ENCODE data around the gene TRIM23.

TRIM23 gene

GRCh38 chr5:65555287-65555686, 68.8 kb downstream of the TRIM23 start:
- no peak overlapping the region for H3K27ac ChIP-seq (ENCODE audit: insufficient read depth in 1 of 2, low read depth in 1 of 2, low read length in 2 of 2, poor library complexity in 1 of 2, severe bottlenecking in 2 of 2)
- H3K4me3 ChIP-seq (ENCODE audit: control insufficient read depth in 1 of 7, extremely low read depth in 1 of 7, insufficient read depth in 4 of 7, low read depth in 2 of 7, low read length in 6 of 7) = no peak overlapping the region
- no peak for DNase-seq
- CTCF ChIA-PET = no interaction called here
- H3K4me1 ChIP-seq (ENCODE audit: control extremely low read depth in 1 of 4, control insufficient read depth in 4 of 4, insufficient read depth in 4 of 4, low read length in 3 of 4) = no peaks in the 10 kb centered on the region
- H3K36me3 ChIP-seq (ENCODE audit: control insufficient read depth in 4 of 4, insufficient read depth in 4 of 4, low read length in 3 of 4) = peaks cover 13 to 47% (median 20%) of the 10 kb centered on the region in 4 experiments
- no peaks in the 10 kb centered on the region for H3K27me3 ChIP-seq (replicated peaks in 2 of 5; ENCODE audit: control insufficient read depth in 4 of 5, insufficient read depth in 5 of 5, low read length in 4 of 5)
- H3K9me3 ChIP-seq (ENCODE audit: control extremely low read depth in 1 of 5, control insufficient read depth in 4 of 5, insufficient read depth in 2 of 5, low read depth in 1 of 5, low read length in 4 of 5) = no peaks in the 10 kb centered on the region
- POLR2A ChIA-PET = no interaction called here

DNA sequence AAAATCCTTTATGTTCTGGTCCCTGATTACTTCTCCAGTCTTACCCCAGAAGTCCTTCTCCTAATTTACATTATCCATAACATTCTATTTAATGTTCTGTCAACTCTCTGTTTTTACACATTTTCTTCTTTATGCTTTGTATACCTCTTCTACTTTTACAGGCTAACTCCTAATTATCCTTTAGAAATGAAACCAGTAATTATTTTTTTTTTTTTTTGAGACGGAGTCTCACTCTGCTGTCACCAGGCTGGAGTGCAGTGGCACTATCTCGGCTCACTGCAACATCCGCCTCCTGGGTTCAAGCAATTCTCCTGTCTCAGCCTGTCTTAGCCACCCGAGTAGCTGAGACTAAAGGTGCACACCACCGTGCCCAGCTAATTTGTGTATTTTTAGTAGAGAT, 70.2 kb downstream of the TRIM23 start:
- 100% methylated on average over 4 of the region's 5 CpGs for WGBS (ENCODE audit: insufficient coverage)
- Histone ChIP-seq H3K4me3 (ENCODE audit: control insufficient read depth in 1 of 7, extremely low read depth in 1 of 7, insufficient read depth in 4 of 7, low read depth in 2 of 7, low read length in 6 of 7) (no peak overlapping the region), H3K4me1 (ENCODE audit: control extremely low read depth in 1 of 4, control insufficient read depth in 4 of 4, insufficient read depth in 4 of 4, low read length in 3 of 4) (no peaks in the 10 kb centered on the region), H3K9me3 (ENCODE audit: control extremely low read depth in 1 of 5, control insufficient read depth in 4 of 5, insufficient read depth in 2 of 5, low read depth in 1 of 5, low read length in 4 of 5) (peaks cover 0 to 1% (median 0%) of the 10 kb centered on the region in 5 experiments), H3K27ac (ENCODE audit: insufficient read depth in 1 of 2, low read depth in 1 of 2, low read length in 2 of 2, poor library complexity in 1 of 2, severe bottlenecking in 2 of 2) (no peak overlapping the region), H3K36me3 (ENCODE audit: control insufficient read depth in 4 of 4, insufficient read depth in 4 of 4, low read length in 3 of 4) (peaks cover 23 to 58% (median 30%) of the 10 kb centered on the region in 4 experiments), H3K27me3 (replicated peaks in 2 of 5; ENCODE audit: control insufficient read depth in 4 of 5, insufficient read depth in 5 of 5, low read length in 4 of 5) (no peaks in the 10 kb centered on the region)
- ChIA-PET CTCF (no interaction called here), POLR2A (no interaction called here)
- no peak for DNase-seq

DNA sequence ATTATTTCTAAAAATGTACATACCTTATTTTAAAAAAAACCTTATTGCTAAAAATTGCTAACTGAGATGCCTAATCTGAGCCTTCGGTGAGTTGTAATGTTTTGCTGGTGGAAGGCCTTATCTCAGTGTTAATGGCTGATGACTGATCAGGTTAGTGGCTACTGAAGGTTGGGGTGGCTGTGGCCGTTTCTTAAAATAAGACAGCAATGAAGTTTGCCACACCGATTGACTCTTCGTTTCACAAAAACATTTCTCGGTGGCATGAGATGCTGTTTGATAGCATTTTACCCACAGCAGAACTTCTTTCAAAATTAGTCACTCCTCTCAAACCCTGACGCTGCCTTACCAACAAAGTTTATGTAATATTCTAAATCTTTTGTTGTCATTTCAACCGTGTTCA, 75.9 kb downstream of the TRIM23 start:
- CTCF ChIA-PET = no interaction called here

GRCh38 chr5:65546141-65546540, 78.0 kb downstream of the TRIM23 start:
- H3K4me1 ChIP-seq (ENCODE audit: control extremely low read depth in 1 of 4, control insufficient read depth in 4 of 4, insufficient read depth in 4 of 4, low read length in 3 of 4) = no peaks in the 10 kb centered on the region
- ChIA-PET CTCF (no interaction called here), POLR2A (no interaction called here)
- H3K9me3 ChIP-seq (ENCODE audit: control extremely low read depth in 1 of 5, control insufficient read depth in 4 of 5, insufficient read depth in 2 of 5, low read depth in 1 of 5, low read length in 4 of 5) = peaks cover 0 to 1% (median 0%) of the 10 kb centered on the region in 5 experiments
- H3K36me3 ChIP-seq (ENCODE audit: control insufficient read depth in 4 of 4, insufficient read depth in 4 of 4, low read length in 3 of 4) = peaks cover 18 to 51% (median 34%) of the 10 kb centered on the region in 4 experiments
- H3K27ac ChIP-seq (ENCODE audit: insufficient read depth in 1 of 2, low read depth in 1 of 2, low read length in 2 of 2, poor library complexity in 1 of 2, severe bottlenecking in 2 of 2) = no peak overlapping the region
- no peak for DNase-seq
- 100% methylated on average over 2 of the region's 5 CpGs for WGBS (ENCODE audit: insufficient coverage)
- no peaks in the 10 kb centered on the region for H3K27me3 ChIP-seq (replicated peaks in 2 of 5; ENCODE audit: control insufficient read depth in 4 of 5, insufficient read depth in 5 of 5, low read length in 4 of 5)
- no peak overlapping the region for H3K4me3 ChIP-seq (ENCODE audit: control insufficient read depth in 1 of 7, extremely low read depth in 1 of 7, insufficient read depth in 4 of 7, low read depth in 2 of 7, low read length in 6 of 7)

More for the DNA sequence above, 75.9 kb downstream of the TRIM23 start:
- Histone ChIP-seq H3K9me3 (ENCODE audit: control extremely low read depth in 1 of 5, control insufficient read depth in 4 of 5, insufficient read depth in 2 of 5, low read depth in 1 of 5, low read length in 4 of 5) (peaks cover 0 to 1% (median 0%) of the 10 kb centered on the region in 5 experiments), H3K27ac (ENCODE audit: insufficient read depth in 1 of 2, low read depth in 1 of 2, low read length in 2 of 2, poor library complexity in 1 of 2, severe bottlenecking in 2 of 2) (no peak overlapping the region), H3K27me3 (replicated peaks in 2 of 5; ENCODE audit: control insufficient read depth in 4 of 5, insufficient read depth in 5 of 5, low read length in 4 of 5) (no peaks in the 10 kb centered on the region), H3K4me3 (ENCODE audit: control insufficient read depth in 1 of 7, extremely low read depth in 1 of 7, insufficient read depth in 4 of 7, low read depth in 2 of 7, low read length in 6 of 7) (no peak overlapping the region), H3K4me1 (ENCODE audit: control extremely low read depth in 1 of 4, control insufficient read depth in 4 of 4, insufficient read depth in 4 of 4, low read length in 3 of 4) (no peaks in the 10 kb centered on the region), H3K36me3 (ENCODE audit: control insufficient read depth in 4 of 4, insufficient read depth in 4 of 4, low read length in 3 of 4) (peaks cover 18 to 40% (median 28%) of the 10 kb centered on the region in 4 experiments)
- POLR2A ChIA-PET = no interaction called here
- WGBS (ENCODE audit: insufficient coverage) = 100% methylated on average over 6 of the region's 7 CpGs
- no peak for DNase-seq

GRCh38 chr5:65544473-65544872, 79.7 kb downstream of the TRIM23 start:
- Histone ChIP-seq H3K36me3 (ENCODE audit: control insufficient read depth in 4 of 4, insufficient read depth in 4 of 4, low read length in 3 of 4) (peaks cover 10 to 42% (median 30%) of the 10 kb centered on the region in 4 experiments), H3K9me3 (ENCODE audit: control extremely low read depth in 1 of 5, control insufficient read depth in 4 of 5, insufficient read depth in 2 of 5, low read depth in 1 of 5, low read length in 4 of 5) (no peaks in the 10 kb centered on the region), H3K27ac (ENCODE audit: insufficient read depth in 1 of 2, low read depth in 1 of 2, low read length in 2 of 2, poor library complexity in 1 of 2, severe bottlenecking in 2 of 2) (no peak overlapping the region), H3K4me1 (ENCODE audit: control extremely low read depth in 1 of 4, control insufficient read depth in 4 of 4, insufficient read depth in 4 of 4, low read length in 3 of 4) (no peaks in the 10 kb centered on the region), H3K27me3 (replicated peaks in 2 of 5; ENCODE audit: control insufficient read depth in 4 of 5, insufficient read depth in 5 of 5, low read length in 4 of 5) (no peaks in the 10 kb centered on the region), H3K4me3 (ENCODE audit: control insufficient read depth in 1 of 7, extremely low read depth in 1 of 7, insufficient read depth in 4 of 7, low read depth in 2 of 7, low read length in 6 of 7) (no peak overlapping the region)
- ChIA-PET POLR2A (no interaction called here), CTCF (interaction anchor here (0.6 kb wide), 1 partner anchor 62 kb away, joined by 4 read pairs; no protein-coding TSS in a partner anchor)
- DNase-seq = no peak
- WGBS (ENCODE audit: insufficient coverage) = no CpG with 5 or more reads among the region's 4 CpGs

GRCh38 chr5:65539827-65540226, 84.3 kb downstream of the TRIM23 start:
- Histone ChIP-seq H3K9me3 (ENCODE audit: control extremely low read depth in 1 of 5, control insufficient read depth in 4 of 5, insufficient read depth in 2 of 5, low read depth in 1 of 5, low read length in 4 of 5) (peaks cover 0 to 3% (median 0%) of the 10 kb centered on the region in 5 experiments), H3K36me3 (ENCODE audit: control insufficient read depth in 4 of 4, insufficient read depth in 4 of 4, low read length in 3 of 4) (peaks cover 12 to 48% (median 28%) of the 10 kb centered on the region in 4 experiments), H3K4me3 (ENCODE audit: control insufficient read depth in 1 of 7, extremely low read depth in 1 of 7, insufficient read depth in 4 of 7, low read depth in 2 of 7, low read length in 6 of 7) (no peak overlapping the region), H3K27me3 (replicated peaks in 2 of 5; ENCODE audit: control insufficient read depth in 4 of 5, insufficient read depth in 5 of 5, low read length in 4 of 5) (no peaks in the 10 kb centered on the region), H3K27ac (ENCODE audit: insufficient read depth in 1 of 2, low read depth in 1 of 2, low read length in 2 of 2, poor library complexity in 1 of 2, severe bottlenecking in 2 of 2) (no peak overlapping the region), H3K4me1 (ENCODE audit: control extremely low read depth in 1 of 4, control insufficient read depth in 4 of 4, insufficient read depth in 4 of 4, low read length in 3 of 4) (no peaks in the 10 kb centered on the region)
- CTCF ChIA-PET = no interaction called here
- DNase-seq = no peak
- POLR2A ChIA-PET = no interaction called here
